NOMO-1 treated with DMSO at 0.1 percent for 48 hours (cell line): ENCODE results near the gene SH3PXD2B.

Experiments used
- DNase-seq: peaks from one replicate; lab custom pipeline; 2025; ENCODE audit not compliant: unreplicated experiment; lab: John Stamatoyannopoulos, UW

Gene SH3PXD2B

GRCh38 chr5:172453986-172454357, 353 bp downstream of the SH3PXD2B start:
- DNase-seq, result no peak

GRCh38 chr5:172453206-172453985, 929 bp downstream of the SH3PXD2B start:
- no peak for DNase-seq

GRCh38 chr5:172452398-172453205, 1.7 kb downstream of the SH3PXD2B start:
- DNase-seq, result no peak

GRCh38 chr5:172451771-172452197, 2.5 kb downstream of the SH3PXD2B start:
- no peak for DNase-seq

- DNase-seq, result no peak
Observed at GRCh38 chr5:172450861-172451695, 3.2 kb downstream of the SH3PXD2B start.

- DNase-seq, result no peak
Observed at GRCh38 chr5:172450453-172450852, 3.9 kb downstream of the SH3PXD2B start.

- no peak for DNase-seq
Observed at GRCh38 chr5:172448999-172449398, 5.3 kb downstream of the SH3PXD2B start.

- DNase-seq, result no peak
Observed at GRCh38 chr5:172447646-172448365, 6.5 kb downstream of the SH3PXD2B start.

GRCh38 chr5:172446336-172447051, 7.8 kb downstream of the SH3PXD2B start:
- no peak for DNase-seq

GRCh38 chr5:172445866-172446265, 8.5 kb downstream of the SH3PXD2B start:
- DNase-seq, result no peak

- DNase-seq, result no peak
Observed at GRCh38 chr5:172444626-172445365, 9.5 kb downstream of the SH3PXD2B start.

GRCh38 chr5:172444110-172444510, 10.2 kb downstream of the SH3PXD2B start:
- DNase-seq, result no peak

GRCh38 chr5:172443441-172444109, 10.8 kb downstream of the SH3PXD2B start:
- DNase-seq, result no peak

GRCh38 chr5:172442592-172442991, 11.7 kb downstream of the SH3PXD2B start:
- no peak for DNase-seq

GRCh38 chr5:172441262-172441751, 13.0 kb downstream of the SH3PXD2B start:
- DNase-seq, result no peak

GRCh38 chr5:172440486-172440885, 13.8 kb downstream of the SH3PXD2B start:
- no peak for DNase-seq

GRCh38 chr5:172439785-172440477, 14.4 kb downstream of the SH3PXD2B start:
- DNase-seq, result no peak

- no peak for DNase-seq
Observed at GRCh38 chr5:172438319-172438668, 16.0 kb downstream of the SH3PXD2B start.
